GM19238 (cell line): ENCODE measurements around the gene SELENOF.

Experiments
- DNase-seq: peaks from one replicate; pipeline ENCODE4 v3.0.0; 2011; ENCODE audit warnings: low spot score; ENCODE audit not compliant: insufficient read length

Gene SELENOF

GRCh38 chr1:86913896-86914600, at the start of gene SELENOF:
TSS of gene SELENOF (minus strand) at chr1:86914126. CDS start at chr1:86914111, 15 bp downstream.
- DNase-seq: peak; percentile 74

- DNase-seq: no peak
Measured at GRCh38 chr1:86960548-86960947, 46.6 kb upstream of the SELENOF start.

- DNase-seq: no peak
Measured at GRCh38 chr1:86957221-86957620, 43.3 kb upstream of the SELENOF start.

GRCh38 chr1:86956221-86956620, 42.3 kb upstream of the SELENOF start:
- DNase-seq: no peak

GRCh38 chr1:86955678-86956077, 41.8 kb upstream of the SELENOF start:
- DNase-seq: no peak

- no peak for DNase-seq
Measured at GRCh38 chr1:86953167-86953566, 39.2 kb upstream of the SELENOF start.

GRCh38 chr1:86951430-86951829, 37.5 kb upstream of the SELENOF start:
- no peak for DNase-seq

GRCh38 chr1:86950712-86951419, 36.9 kb upstream of the SELENOF start:
- DNase-seq: no peak

- DNase-seq: no peak
Measured at GRCh38 chr1:86948212-86948611, 34.3 kb upstream of the SELENOF start.

- DNase-seq: no peak
Measured at GRCh38 chr1:86942743-86943142, 28.8 kb upstream of the SELENOF start.

GRCh38 chr1:86942042-86942441, 28.1 kb upstream of the SELENOF start:
- DNase-seq: no peak

- no peak for DNase-seq
Measured at GRCh38 chr1:86940599-86940998, 26.7 kb upstream of the SELENOF start.

GRCh38 chr1:86939406-86939805, 25.5 kb upstream of the SELENOF start:
- no peak for DNase-seq

- no peak for DNase-seq
Measured at GRCh38 chr1:86938855-86939254, 24.9 kb upstream of the SELENOF start.

GRCh38 chr1:86938450-86938849, 24.5 kb upstream of the SELENOF start:
- DNase-seq: no peak

- DNase-seq: no peak
Measured at GRCh38 chr1:86933562-86934377, 19.8 kb upstream of the SELENOF start.

- DNase-seq: no peak
Measured at GRCh38 chr1:86933051-86933450, 19.1 kb upstream of the SELENOF start.

GRCh38 chr1:86928819-86929218, 14.9 kb upstream of the SELENOF start:
- no peak for DNase-seq

- DNase-seq: no peak
Measured at GRCh38 chr1:86926883-86927282, 13.0 kb upstream of the SELENOF start.

- DNase-seq: no peak
Measured at GRCh38 chr1:86925742-86926141, 11.8 kb upstream of the SELENOF start.

GRCh38 chr1:86924324-86924960, 10.5 kb upstream of the SELENOF start:
- no peak for DNase-seq

- no peak for DNase-seq
Measured at GRCh38 chr1:86922445-86922844, 8.5 kb upstream of the SELENOF start.
